Caki2 (cell line): ENCODE data around the gene AUH. TPM values are rescaled to one million over a fixed set of nuclear protein-coding genes. Genes with fewer than 3 reads are reported as not detected.
"Not testable (repeated sequence)": the region's sequence is repeated elsewhere in the genome, so short reads cannot be mapped to it uniquely, and the experiment has no call there.

Experiments
- DNase-seq: peaks from one replicate; pipeline ENCODE4 v3.0.0-alpha.2; 2015; ENCODE audit warnings: low read depth
- in situ Hi-C: cut with HindIII; loops from 2 replicates; pipeline ENCODE4 v1.10.0; 2016; ENCODE audit warnings: low sequenced_read_pairs, low pct_unique_long_range_greater_than_20kb, mixed read lengths
- total RNA-seq: library from RNA; depleted of rRNA; stranded (reverse); fragments of >200 nt; shearing (Covaris generic); gene quantifications from 2 replicates; pipeline ENCODE4 v1.2.3, GENCODE V29; 2014; ENCODE audit warnings: low replicate concordance

Gene AUH
- total RNA-seq, 1 experiment from 2014 or later = 12.1 TPM

- no peak for DNase-seq
- in situ Hi-C loops = no loop called here
Observed at GRCh38 chr9:91384954-91385353, 23.2 kb upstream of the AUH start.

GRCh38 chr9:91383577-91383976, 21.9 kb upstream of the AUH start:
- DNase-seq = no peak
- in situ Hi-C loops = no loop called here

- no peak for DNase-seq
- in situ Hi-C loops = no loop called here
Observed at GRCh38 chr9:91382298-91382697, 20.6 kb upstream of the AUH start.

GRCh38 chr9:91379426-91379825, 17.7 kb upstream of the AUH start:
- in situ Hi-C loops = no loop called here
- DNase-seq = no peak

GRCh38 chr9:91378695-91379127, 17.0 kb upstream of the AUH start:
- in situ Hi-C loops = no loop called here
- DNase-seq = no peak

- in situ Hi-C loops, DNase-seq: not testable (repeated sequence)
Observed at GRCh38 chr9:91378054-91378453, 16.3 kb upstream of the AUH start.

GRCh38 chr9:91376239-91376638, 14.5 kb upstream of the AUH start:
- no peak for DNase-seq
- in situ Hi-C loops = no loop called here

- DNase-seq = no peak
- in situ Hi-C loops = no loop called here
Observed at GRCh38 chr9:91374939-91375338, 13.2 kb upstream of the AUH start.

- in situ Hi-C loops = no loop called here
- DNase-seq = no peak
Observed at GRCh38 chr9:91371894-91372293, 10.2 kb upstream of the AUH start.

GRCh38 chr9:91370006-91370405, 8.3 kb upstream of the AUH start:
- in situ Hi-C loops, DNase-seq: not testable (repeated sequence)

- no peak for DNase-seq
- in situ Hi-C loops = no loop called here
Observed at GRCh38 chr9:91364702-91365101, 3.0 kb upstream of the AUH start.

- in situ Hi-C loops = no loop called here
- DNase-seq = no peak
Observed at GRCh38 chr9:91364005-91364404, 2.3 kb upstream of the AUH start.

- no peak for DNase-seq
- in situ Hi-C loops = no loop called here
Observed at GRCh38 chr9:91362051-91362611, 413 bp upstream of the AUH start.

GRCh38 chr9:91360551-91361290, 997 bp downstream of the AUH start:
- in situ Hi-C loops = no loop called here
- no peak for DNase-seq

GRCh38 chr9:91359734-91360470, 1.8 kb downstream of the AUH start:
- in situ Hi-C loops = no loop called here

GRCh38 chr9:91359083-91359482, 2.6 kb downstream of the AUH start:
- no peak for DNase-seq
- in situ Hi-C loops = no loop called here

More at GRCh38 chr9:91359734-91360470, 1.8 kb downstream of the AUH start:
- no peak for DNase-seq

- DNase-seq = no peak
- in situ Hi-C loops = no loop called here
Observed at GRCh38 chr9:91354881-91355280, 6.8 kb downstream of the AUH start.

GRCh38 chr9:91349115-91349555, 12.6 kb downstream of the AUH start:
- in situ Hi-C loops = no loop called here
- no peak for DNase-seq

- DNase-seq = no peak
- in situ Hi-C loops = no loop called here
Observed at GRCh38 chr9:91348191-91348807, 13.4 kb downstream of the AUH start.
